ENCODE results near the gene TXNDC9.
"Not testable (repeated sequence)": the region's sequence is repeated elsewhere in the genome, so short reads cannot be mapped to it uniquely, and the experiment has no call there.

Gene TXNDC9

DNA sequence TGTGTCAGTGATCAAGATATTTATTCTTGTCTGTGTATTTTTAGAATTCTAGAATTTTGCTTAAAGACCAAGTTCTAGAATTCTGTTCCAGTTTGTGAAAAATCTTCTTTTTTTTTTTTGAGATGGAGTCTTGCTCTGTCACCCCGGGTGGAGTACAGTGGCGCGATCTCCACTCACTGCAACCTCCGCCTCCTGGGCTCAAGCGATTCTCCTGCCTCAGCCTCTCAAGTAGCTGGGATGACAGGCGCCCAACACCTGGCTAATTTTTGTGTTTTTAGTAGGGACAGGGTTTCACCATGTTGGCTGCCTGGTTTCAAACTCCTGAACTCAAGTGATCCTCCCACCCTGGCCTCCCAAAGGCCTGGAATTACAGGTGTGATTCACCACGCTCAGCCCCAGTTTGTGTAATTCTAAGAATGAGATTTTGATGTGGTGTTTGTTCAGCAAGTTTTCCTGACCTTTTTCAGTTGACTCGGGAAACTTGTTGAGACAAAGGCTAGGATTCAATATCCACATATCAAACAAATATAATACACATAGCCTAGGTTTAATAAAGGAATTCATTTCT lies 4.6 kb upstream of the TXNDC9 start:
- Histone ChIP-seq H3K4me1 (peaks cover 15 to 30% (median 23%) of the 10 kb centered on the region in 10 experiments), H3K4me2 (peak overlapping the region in 4 of 11 experiments; percentile 15 to 94 (median 64); a peak in 7 of 22 replicates), H3K4me3 (no peak overlapping the region), H3K9me3 (replicated peaks in 1 of 11) (no peaks in the 10 kb centered on the region), H3K27me3 (no peaks in the 10 kb centered on the region), H4K20me1 (peaks cover 21 to 85% (median 75%) of the 10 kb centered on the region in 11 experiments; a peak in 21 of 22 replicates), H3K36me3 (peaks cover 0 to 33% (median 23%) of the 10 kb centered on the region in 11 experiments; a peak in 16 of 22 replicates), H3K27ac (no peak overlapping the region), H3K9ac (peak overlapping the region in 2 of 11 experiments; percentile 46 to 52; a peak in 2 of 22 replicates)
- no peak for TF ChIP-seq Cebpa-rat (IDR thresholded peaks at IDR 0.05)

DNA sequence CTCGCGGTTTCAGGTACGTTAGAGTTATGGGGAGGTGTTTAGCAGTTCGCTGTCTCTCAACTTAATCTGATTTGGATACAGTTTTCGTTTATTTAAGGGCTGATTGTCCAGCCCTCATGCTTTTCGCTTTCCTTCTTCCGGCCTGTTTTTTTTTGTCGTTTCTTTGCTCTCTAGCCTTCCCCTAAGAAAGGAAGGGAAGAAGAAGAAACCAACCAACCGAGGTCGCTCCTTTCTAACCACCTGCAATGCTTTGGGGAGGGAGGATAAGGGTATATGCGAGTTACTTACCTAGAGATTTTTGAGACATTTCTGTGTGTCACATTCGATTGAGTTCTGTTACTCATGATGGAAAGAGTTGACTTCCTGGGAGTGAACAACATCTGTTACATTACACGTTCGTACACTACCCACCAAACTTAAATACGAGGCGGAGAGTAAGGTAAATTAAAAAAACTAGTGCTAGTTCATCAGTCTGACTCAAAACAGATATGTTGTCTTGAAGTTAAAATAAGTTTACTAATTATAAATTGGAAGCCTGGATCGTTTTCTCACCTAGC lies 2.0 kb upstream of the TXNDC9 start:
- H3K9ac ChIP-seq, result peak overlapping the region; percentile 89 to 97 (median 93)
- H3K27ac ChIP-seq, result peak overlapping the region; percentile 75 to 91 (median 89)
- TF ChIP-seq Cebpa-rat (IDR thresholded peaks at IDR 0.05), result no peak
- H3K27me3 ChIP-seq, result no peaks in the 10 kb centered on the region
- peak overlapping the region; percentile 88 to 99 (median 90) for H3K4me3 ChIP-seq
- peak overlapping the region; percentile 81 to 96 (median 88) for H3K4me2 ChIP-seq
- H3K36me3 ChIP-seq, result peaks cover 6 to 32% (median 15%) of the 10 kb centered on the region in 11 experiments; a peak in 20 of 22 replicates
- peaks cover 14 to 85% (median 70%) of the 10 kb centered on the region in 11 experiments; a peak in 21 of 22 replicates for H4K20me1 ChIP-seq
- no peaks in the 10 kb centered on the region for H3K9me3 ChIP-seq (replicated peaks in 1 of 11)
- peaks cover 30 to 49% (median 38%) of the 10 kb centered on the region in 10 experiments for H3K4me1 ChIP-seq

DNA sequence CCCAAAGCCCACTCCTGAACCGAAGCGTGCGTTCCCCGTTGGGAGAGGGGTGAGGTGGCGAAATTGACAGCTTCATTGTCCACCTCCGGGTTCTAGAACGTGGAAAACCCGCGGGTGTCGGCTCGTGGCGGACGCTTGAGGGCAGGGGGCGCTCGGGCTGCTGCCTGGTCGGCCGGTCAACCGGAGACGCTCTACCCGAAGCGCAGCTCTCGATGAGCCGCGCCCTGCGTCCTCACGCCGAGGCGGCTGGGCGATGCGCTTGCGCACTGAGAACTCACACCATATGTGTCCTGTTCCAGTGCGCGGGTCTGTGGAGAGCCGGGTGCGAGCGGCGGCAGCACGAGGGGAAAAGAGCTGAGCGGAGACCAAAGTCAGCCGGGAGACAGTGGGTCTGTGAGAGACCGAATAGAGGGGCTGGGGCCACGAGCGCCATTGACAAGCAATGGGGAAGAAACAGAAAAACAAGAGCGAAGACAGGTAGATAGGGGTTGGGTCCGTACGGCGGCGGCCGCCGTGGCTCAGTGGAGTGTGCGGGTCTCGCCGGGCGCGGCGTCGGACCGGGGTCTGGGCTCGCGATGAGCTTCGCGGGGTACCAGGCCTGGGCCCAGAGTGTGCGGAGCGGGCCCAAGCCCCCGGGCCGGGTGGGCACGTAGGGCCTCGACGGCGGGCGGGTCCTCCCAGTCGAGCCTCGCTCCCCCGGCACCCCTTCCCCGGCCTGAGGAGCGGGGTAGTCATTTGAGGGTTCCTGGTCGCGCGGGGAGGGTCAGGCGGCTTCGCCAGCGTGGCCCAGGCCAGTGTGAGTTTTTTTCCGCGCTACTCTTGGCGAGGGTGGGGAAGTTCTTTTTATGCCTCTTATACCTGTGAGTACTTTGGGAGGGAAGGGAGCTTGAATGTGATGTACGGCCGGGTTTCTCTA lies 1.2 kb upstream of the TXNDC9 start, which contains the start of gene EIF5B:
Gene EIF5B, plus strand, starts transcription at position 277 of the 916 bp plus-strand sequence. Its CDS starts 166 bp downstream, at position 443.
- no peak for TF ChIP-seq Cebpa-rat (IDR thresholded peaks at IDR 0.05)
- Histone ChIP-seq H3K36me3 (peaks cover 7 to 32% (median 15%) of the 10 kb centered on the region in 11 experiments), H3K9ac (peak within 1 kb of the TSS; percentile 89 to 97 (median 93)), H3K4me1 (peaks cover 30 to 49% (median 38%) of the 10 kb centered on the region in 10 experiments), H4K20me1 (peaks cover 14 to 84% (median 69%) of the 10 kb centered on the region in 11 experiments; a peak in 21 of 22 replicates), H3K9me3 (replicated peaks in 1 of 11) (no peaks in the 10 kb centered on the region), H3K4me2 (peak within 1 kb of the TSS; percentile 81 to 96 (median 88)), H3K4me3 (peak within 1 kb of the TSS; percentile 88 to 99 (median 90)), H3K27ac (peak within 1 kb of the TSS; percentile 75 to 91 (median 89)), H3K27me3 (no peaks in the 10 kb centered on the region)

DNA sequence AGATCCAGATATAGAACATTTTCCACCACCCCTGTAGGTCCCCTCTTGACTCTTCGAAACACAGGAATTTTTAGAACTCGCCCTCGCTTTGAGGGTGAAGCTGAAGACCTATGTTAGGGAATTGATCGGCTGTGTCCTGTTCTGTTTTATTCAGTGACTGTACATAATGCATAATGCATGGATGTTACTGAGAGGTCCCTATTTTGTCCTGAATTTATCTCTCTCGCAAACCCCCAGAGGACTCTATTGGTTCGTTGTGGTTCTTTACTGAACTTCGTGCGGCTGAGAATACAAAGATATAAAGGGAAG lies 625 bp upstream of the TXNDC9 start:
- Histone ChIP-seq H3K27ac (peak overlapping the region; percentile 62 to 91 (median 89)), H3K9me3 (replicated peaks in 1 of 11) (no peaks in the 10 kb centered on the region), H3K36me3 (peaks cover 13 to 34% (median 20%) of the 10 kb centered on the region in 11 experiments), H3K27me3 (no peaks in the 10 kb centered on the region), H3K4me2 (peak overlapping the region; percentile 81 to 96 (median 87)), H4K20me1 (peaks cover 14 to 83% (median 69%) of the 10 kb centered on the region in 11 experiments; a peak in 21 of 22 replicates), H3K4me3 (peak overlapping the region; percentile 88 to 99 (median 90)), H3K4me1 (peaks cover 30 to 49% (median 38%) of the 10 kb centered on the region in 10 experiments), H3K9ac (peak overlapping the region; percentile 89 to 97 (median 93))
- no peak for TF ChIP-seq Cebpa-rat (IDR thresholded peaks at IDR 0.05)

DNA sequence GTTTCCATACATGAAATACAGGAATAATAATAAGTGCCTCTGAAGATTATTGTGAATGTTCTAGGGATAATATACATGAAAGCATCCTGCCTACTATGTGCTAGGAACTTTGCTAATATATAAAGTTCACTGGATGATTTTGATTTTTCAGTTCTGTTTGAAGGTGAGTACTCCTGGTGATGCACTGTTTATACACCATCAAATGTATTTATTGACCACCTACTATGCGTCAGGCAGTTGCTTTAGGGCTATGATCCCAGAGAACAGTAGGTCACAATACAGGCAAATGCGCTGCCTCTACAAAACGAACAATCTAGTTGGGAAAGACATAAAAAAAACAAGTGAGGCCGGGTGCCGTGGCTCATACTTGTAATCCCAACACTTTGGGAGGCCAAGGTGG lies 10.7 kb downstream of the TXNDC9 start:
- no peak for TF ChIP-seq Cebpa-rat (IDR thresholded peaks at IDR 0.05)
- Histone ChIP-seq H3K9me3 (replicated peaks in 1 of 11) (no peaks in the 10 kb centered on the region), H3K27ac (no peak overlapping the region), H3K27me3 (no peaks in the 10 kb centered on the region), H3K36me3 (peaks cover 97 to 100% (median 99%) of the 10 kb centered on the region in 11 experiments), H3K9ac (no peak overlapping the region), H4K20me1 (peaks cover 5 to 54% (median 30%) of the 10 kb centered on the region in 11 experiments; a peak in 20 of 22 replicates), H3K4me1 (no peaks in the 10 kb centered on the region), H3K4me3 (no peak overlapping the region), H3K4me2 (no peak overlapping the region)

DNA sequence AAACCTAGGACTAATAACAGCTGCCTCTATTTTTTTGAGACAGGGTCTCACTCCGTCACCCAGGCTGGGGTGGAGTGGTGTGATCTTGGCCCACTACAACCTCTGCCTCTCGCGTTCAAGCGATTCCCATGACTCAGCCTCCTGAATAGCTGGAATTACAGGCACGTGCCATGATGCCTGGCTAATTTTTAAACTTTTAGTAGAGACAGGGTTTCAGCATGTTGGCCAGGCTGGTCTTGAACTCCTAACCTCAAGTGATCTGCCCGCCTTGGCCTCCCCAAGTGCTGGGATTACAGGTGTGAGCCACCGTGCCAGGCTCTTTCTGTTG lies 18.3 kb downstream of the TXNDC9 start:
- not testable (repeated sequence) for H4K20me1 ChIP-seq, H3K27me3 ChIP-seq, H3K4me1 ChIP-seq, H3K4me3 ChIP-seq, H3K9ac ChIP-seq, H3K27ac ChIP-seq, H3K4me2 ChIP-seq
- H3K36me3 ChIP-seq, result peaks cover 62 to 77% (median 68%) of the 10 kb centered on the region in 11 experiments
- peaks cover 0 to 21% (median 5%) of the 10 kb centered on the region in 11 experiments; a peak in 8 of 22 replicates for H3K9me3 ChIP-seq (replicated peaks in 1 of 11)

DNA sequence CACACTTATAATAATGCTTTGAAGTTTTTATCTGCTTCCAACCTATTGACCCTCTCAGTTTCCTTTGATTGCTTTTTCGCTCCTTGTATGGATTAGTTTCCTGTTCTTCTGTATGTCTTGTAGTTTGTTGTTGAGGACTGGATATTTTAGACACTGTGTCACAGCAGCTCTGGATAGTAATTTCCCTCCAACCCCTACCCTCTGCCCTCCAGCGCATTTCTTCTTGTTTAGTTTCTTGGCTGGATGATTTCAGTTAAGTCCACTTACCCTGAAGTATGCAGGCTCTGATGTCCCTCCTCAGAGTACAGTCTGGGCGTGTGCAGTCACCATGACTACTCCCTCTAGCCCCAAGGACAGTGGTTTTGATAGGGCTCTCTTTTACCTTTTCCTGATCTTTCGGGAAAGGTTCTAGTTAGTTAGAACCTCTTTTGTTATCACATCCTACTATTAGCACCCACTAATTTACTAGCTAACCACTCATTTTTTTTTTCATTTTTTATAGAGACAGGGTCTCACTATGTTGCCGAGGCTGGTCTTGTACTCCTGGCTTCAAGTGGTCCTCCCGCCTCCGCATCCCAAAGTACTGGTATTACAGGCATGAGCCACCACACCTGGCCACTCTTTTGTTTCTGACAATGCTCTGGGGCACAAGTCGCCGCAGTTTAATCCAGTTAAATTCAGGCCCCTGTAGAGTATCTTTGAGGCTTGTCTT lies 18.8 kb downstream of the TXNDC9 start:
- no peaks in the 10 kb centered on the region for H3K4me1 ChIP-seq
- H3K27me3 ChIP-seq, result no peaks in the 10 kb centered on the region
- peaks cover 57 to 74% (median 63%) of the 10 kb centered on the region in 11 experiments for H3K36me3 ChIP-seq
- no peak overlapping the region for H3K27ac ChIP-seq
- TF ChIP-seq Cebpa-rat (IDR thresholded peaks at IDR 0.05), result no peak
- H3K9me3 ChIP-seq (replicated peaks in 1 of 11), result peaks cover 0 to 21% (median 5%) of the 10 kb centered on the region in 11 experiments; a peak in 8 of 22 replicates
- H3K9ac ChIP-seq, result no peak overlapping the region
- no peak overlapping the region for H3K4me2 ChIP-seq
- no peak overlapping the region for H3K4me3 ChIP-seq
- H4K20me1 ChIP-seq, result peaks cover 0 to 7% (median 0%) of the 10 kb centered on the region in 11 experiments; a peak in 2 of 22 replicates

DNA sequence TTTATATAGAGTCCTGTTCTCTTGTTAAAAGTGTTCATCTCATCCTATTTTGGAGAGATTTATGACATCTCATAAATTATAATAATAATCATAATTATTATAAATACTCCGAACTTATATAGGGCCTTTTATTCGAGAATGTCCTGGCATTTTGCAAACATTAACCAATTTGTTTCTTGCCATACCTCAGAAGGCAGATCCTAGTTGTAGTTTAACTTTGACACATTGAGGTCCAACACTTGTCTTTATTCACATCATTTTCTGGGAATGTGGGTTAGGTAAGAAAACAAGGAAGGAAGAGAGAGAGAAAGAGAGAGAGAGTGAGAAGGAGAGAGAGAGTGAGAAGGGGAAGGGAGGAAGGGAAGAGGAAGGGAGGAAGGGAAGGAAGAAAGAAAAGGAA lies 35.0 kb downstream of the TXNDC9 start, which contains the start of gene LYG1:
Gene LYG1, minus strand, starts transcription at position 101 of the 400 bp plus-strand sequence. CDS start 5,527 bp downstream, outside the sequence.
- not testable (repeated sequence) for H3K27me3 ChIP-seq, H3K4me1 ChIP-seq, H3K4me3 ChIP-seq, H3K9ac ChIP-seq, H3K4me2 ChIP-seq, H4K20me1 ChIP-seq, H3K27ac ChIP-seq
- H3K9me3 ChIP-seq (replicated peaks in 1 of 11), result peaks cover 0 to 15% (median 9%) of the 10 kb centered on the region in 11 experiments; a peak in 10 of 22 replicates
- H3K36me3 ChIP-seq, result peaks cover 40 to 68% (median 53%) of the 10 kb centered on the region in 11 experiments
